Mesothelial cell of epicardium (in vitro differentiated cells): ENCODE measurements around the gene ARHGAP6. TPM values are rescaled to one million over a fixed set of nuclear protein-coding genes. Genes with fewer than 3 reads are reported as not detected.
A peak's percentile ranks its signal among the peaks of the same experiment; 100 is the strongest.
"Not testable (repeated sequence)": the region's sequence is repeated elsewhere in the genome, so short reads cannot be mapped to it uniquely, and the experiment has no call there.

Experiments
- DNase-seq, 2 experiments: peaks; one replicate each; pipeline ENCODE4 v3.0.0; 2021; ENCODE audit warnings: low spot score in 2 of 2; ENCODE audit not compliant: unreplicated experiment in 2 of 2
- H3K27ac Mint-ChIP-seq: 2 replicates; pipeline ENCODE4 v1.8.0; 2021; ENCODE audit warnings: mixed read lengths
- H3K27me3 Mint-ChIP-seq: 2 replicates; pipeline ENCODE4 v1.8.0; 2021; ENCODE audit warnings: low read depth, mixed read lengths
- H3K36me3 Mint-ChIP-seq: 2 replicates; pipeline ENCODE4 v1.8.0; 2021; ENCODE audit warnings: mixed read lengths
- H3K4me1 Mint-ChIP-seq: 2 replicates; pipeline ENCODE4 v1.8.0; 2021; ENCODE audit warnings: mixed read lengths
- H3K4me3 Mint-ChIP-seq: 2 replicates; pipeline ENCODE4 v1.8.0; 2021; ENCODE audit warnings: mild to moderate bottlenecking, moderate library complexity, mixed read lengths
- H3K9me3 Mint-ChIP-seq: 2 replicates; pipeline ENCODE4 v1.8.0; 2021; ENCODE audit warnings: mixed read lengths
- CTCF ChIP-seq: fragments of 200-600 bp; sonication (generic); IDR thresholded peaks from one replicate; pipeline ENCODE4 v1.5.0; 2021; ENCODE audit warnings: antibody characterized with exemption; ENCODE audit not compliant: unreplicated experiment
- total RNA-seq: library from RNA; stranded (reverse); gene quantifications from 3 replicates; pipeline ENCODE4 v1.2.1, GENCODE V29; 2021

Gene ARHGAP6
- total RNA-seq, 1 donor from 2014 or later, result 5.3 TPM

DNA sequence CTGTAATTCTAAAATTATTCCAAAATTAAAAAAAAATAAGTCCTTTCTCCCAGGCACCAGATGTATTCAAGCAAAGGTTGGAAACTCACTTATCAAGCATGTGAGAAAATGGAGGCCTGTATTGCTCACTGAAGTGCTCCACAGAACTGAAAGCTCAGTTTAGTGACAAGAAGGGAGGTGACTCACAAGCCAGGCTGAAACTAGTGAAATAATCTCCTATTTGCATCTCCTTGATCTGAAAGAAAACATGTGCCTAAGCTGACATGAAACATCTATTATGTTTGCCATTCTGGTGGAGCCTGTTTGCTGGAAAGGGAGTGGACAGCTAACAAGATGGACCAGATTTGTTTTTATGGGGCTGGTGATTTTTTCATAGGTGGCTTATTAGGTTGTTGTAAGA lies 426.5 kb downstream of the ARHGAP6 start:
- peak overlapping the region; percentile 72 for H3K27ac Mint-ChIP-seq
- no peaks in the 10 kb centered on the region for H3K27me3 Mint-ChIP-seq
- peaks cover 8% of the 10 kb centered on the region for H3K4me1 Mint-ChIP-seq
- peaks cover 34% of the 10 kb centered on the region for H3K9me3 Mint-ChIP-seq
- no peak overlapping the region for H3K4me3 Mint-ChIP-seq
- DNase-seq, result no peak
- no peaks in the 10 kb centered on the region for H3K36me3 Mint-ChIP-seq
- no peak for TF ChIP-seq CTCF

GRCh38 chrX:11235377-11235776 lies 430.3 kb downstream of the ARHGAP6 start:
- H3K27me3 Mint-ChIP-seq, H3K4me3 Mint-ChIP-seq, H3K27ac Mint-ChIP-seq, H3K36me3 Mint-ChIP-seq, DNase-seq: not testable (repeated sequence)
- Mint-ChIP-seq H3K9me3 (peaks cover 34% of the 10 kb centered on the region), H3K4me1 (peaks cover 16% of the 10 kb centered on the region)

GRCh38 chrX:11215191-11215921 lies 450.4 kb downstream of the ARHGAP6 start:
- H3K4me3 Mint-ChIP-seq, result no peak overlapping the region
- peaks cover 2% of the 10 kb centered on the region for H3K4me1 Mint-ChIP-seq
- no peaks in the 10 kb centered on the region for H3K36me3 Mint-ChIP-seq
- peaks cover 23% of the 10 kb centered on the region for H3K9me3 Mint-ChIP-seq
- no peaks in the 10 kb centered on the region for H3K27me3 Mint-ChIP-seq
- TF ChIP-seq CTCF, result no peak
- no peak overlapping the region for H3K27ac Mint-ChIP-seq
- DNase-seq, result no peak

- Mint-ChIP-seq H3K4me3 (no peak overlapping the region), H3K4me1 (peaks cover 6% of the 10 kb centered on the region), H3K9me3 (peaks cover 26% of the 10 kb centered on the region), H3K27ac (no peak overlapping the region), H3K36me3 (no peaks in the 10 kb centered on the region), H3K27me3 (no peaks in the 10 kb centered on the region)
- DNase-seq, result no peak
- TF ChIP-seq CTCF, result no peak
Measured at GRCh38 chrX:11214346-11215190, 451.2 kb downstream of the ARHGAP6 start.

DNA sequence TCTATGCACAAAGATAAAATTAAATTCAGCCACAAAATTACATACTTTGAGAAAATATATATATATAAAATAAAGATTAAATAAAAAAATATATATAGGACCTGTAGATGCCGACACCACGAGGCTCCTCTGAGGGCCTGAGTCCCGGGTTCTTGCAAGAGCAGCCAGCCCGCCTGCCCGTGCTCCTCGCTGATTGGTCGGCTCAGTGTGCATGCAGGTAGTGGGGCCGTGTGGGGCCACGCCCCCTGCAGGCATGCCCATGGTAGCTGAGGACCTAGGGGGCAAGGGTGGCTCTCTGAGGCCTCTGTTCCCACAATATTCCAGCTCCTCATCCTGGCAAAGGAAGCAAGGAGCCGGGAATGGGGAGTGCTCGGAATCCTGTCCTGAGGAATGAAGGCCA lies 453.0 kb downstream of the ARHGAP6 start:
- TF ChIP-seq CTCF, result no peak
- Mint-ChIP-seq H3K4me1 (peaks cover 13% of the 10 kb centered on the region), H3K27me3 (no peaks in the 10 kb centered on the region), H3K36me3 (no peaks in the 10 kb centered on the region), H3K9me3 (peaks cover 21% of the 10 kb centered on the region), H3K4me3 (no peak overlapping the region), H3K27ac (no peak overlapping the region)
- no peak for DNase-seq

DNA sequence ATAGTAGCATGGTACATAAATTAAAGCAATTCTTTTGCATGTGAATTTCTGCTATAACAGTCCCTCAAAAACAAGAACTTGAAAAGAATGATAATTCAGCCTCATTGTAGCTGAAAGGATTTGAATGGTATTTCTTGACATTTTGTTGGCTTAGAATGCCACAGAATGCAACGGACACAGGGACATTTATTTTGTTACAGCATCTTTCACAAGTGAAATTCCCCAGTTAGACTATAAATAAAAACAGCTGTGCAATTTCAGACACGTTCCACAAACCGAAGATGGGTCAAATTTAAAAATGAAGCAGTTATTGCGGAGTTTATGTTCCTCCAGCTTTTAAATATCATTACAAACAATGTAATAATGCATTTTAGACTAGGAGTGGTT lies 455.3 kb downstream of the ARHGAP6 start:
- no peak overlapping the region for H3K27ac Mint-ChIP-seq
- H3K27me3 Mint-ChIP-seq, result no peaks in the 10 kb centered on the region
- no peak for TF ChIP-seq CTCF
- peaks cover 13% of the 10 kb centered on the region for H3K4me1 Mint-ChIP-seq
- H3K4me3 Mint-ChIP-seq, result no peak overlapping the region
- no peaks in the 10 kb centered on the region for H3K36me3 Mint-ChIP-seq
- peaks cover 16% of the 10 kb centered on the region for H3K9me3 Mint-ChIP-seq
- no peak for DNase-seq
